Panc1 (cell line): ENCODE data around the gene GRHL3. TPM values are rescaled to one million over a fixed set of nuclear protein-coding genes. Genes with fewer than 3 reads are reported as not detected.

ENCODE experiments used
- ATAC-seq: fragments of 200-7000 bp; cut with Tn5 transposase; 2 replicates; pipeline ENCODE4 v1.9.1; 2020; ENCODE audit warnings: mild to moderate bottlenecking, moderate library complexity
- BruUV-seq: library from RNA; stranded (reverse); fragments of 400-500 nt; replicated peaks from 2 replicates; lab custom pipeline; 2021; lab: Mats Ljungman, UMichigan
- CTCF ChIA-PET: fragments of 300-600 bp; sonication (Branson Sonifier 250); formaldehyde crosslinking; loops from one replicate; lab custom pipeline; 2022; ENCODE audit warnings: antibody characterized with exemption; lab: Charles Lee
- POLR2A ChIA-PET: fragments of 300-600 bp; sonication (Branson Sonifier 250); formaldehyde crosslinking; loops from one replicate; lab custom pipeline; 2022; ENCODE audit warnings: antibody characterized with exemption; lab: Charles Lee
- DNase-seq: peaks from one replicate; pipeline ENCODE4 v3.0.0-alpha.2; 2010; ENCODE audit warnings: low read depth, low spot score
- H3K27ac ChIP-seq: 2 replicates; pipeline ENCODE4 v1.5.1; 2011; ENCODE audit warnings: mild to moderate bottlenecking, low read length, inconsistent platforms
- H3K27me3 ChIP-seq: fragments of 200-500 bp; sonication (Bioruptor generic); 2 replicates; pipeline ENCODE4 v1.6.0; 2014; ENCODE audit warnings: low read length, inconsistent platforms; ENCODE audit not compliant: control insufficient read depth, insufficient read depth
- H3K36me3 ChIP-seq: fragments of 200-500 bp; sonication (Bioruptor generic); 2 replicates; pipeline ENCODE4 v1.5.1; 2014; ENCODE audit warnings: inconsistent platforms, mild to moderate bottlenecking, low read length, moderate library complexity; ENCODE audit not compliant: control insufficient read depth, insufficient read depth
- H3K4me1 ChIP-seq: 2 replicates; pipeline ENCODE4 v1.5.1; 2011; ENCODE audit warnings: inconsistent platforms, mild to moderate bottlenecking, low read length, moderate library complexity; ENCODE audit not compliant: control insufficient read depth, insufficient read depth
- H3K4me3 ChIP-seq, 2 experiments: 2 replicates each; pipeline ENCODE4 v1.5.1; 2011 to 2012; ENCODE audit warnings: low read depth in 2 of 2, low read length in 2 of 2, mild to moderate bottlenecking in 2 of 2, inconsistent platforms in 1 of 2, moderate library complexity in 1 of 2
- H3K9me3 ChIP-seq: fragments of 200-500 bp; sonication (Bioruptor generic); 2 replicates; pipeline ENCODE4 v1.5.1; 2014; ENCODE audit warnings: low read depth, mild to moderate bottlenecking, inconsistent platforms, low read length, moderate library complexity; ENCODE audit not compliant: control insufficient read depth, insufficient read depth
- POLR2AphosphoS5 ChIP-seq: IDR thresholded peaks from 2 replicates; pipeline ENCODE4 v1.6.1; 2012; ENCODE audit warnings: mild to moderate bottlenecking, low read depth, low read length, moderate library complexity
- SIN3A ChIP-seq: IDR thresholded peaks from 2 replicates; pipeline ENCODE4 v1.6.1; 2012; ENCODE audit warnings: low read depth, mild to moderate bottlenecking, low read length, moderate library complexity, borderline replicate concordance; ENCODE audit not compliant: insufficient read depth
- TCF7L2 ChIP-seq: IDR thresholded peaks from 2 replicates; pipeline ENCODE4 v1.6.1; 2011; ENCODE audit warnings: mild to moderate bottlenecking, low read depth, low read length, inconsistent platforms
- in situ Hi-C: cut with HindIII; loops from 2 replicates; pipeline ENCODE4 v1.10.0; 2016; ENCODE audit warnings: low sequenced_read_pairs, low pct_unique_long_range_greater_than_20kb
- intact Hi-C: fragments of 100-400 bp; cut with micrococcal nuclease; formaldehyde crosslinking; loops from one replicate; pipeline ENCODE4 v1.10.0; 2022; ENCODE audit not compliant: unreplicated experiment
- total RNA-seq: library from RNA; stranded (reverse); gene quantifications from one replicate; pipeline ENCODE4 v1.2.1, GENCODE V29; 2021; ENCODE audit not compliant: unreplicated experiment
- TF ChIP-seq, protein P1 (sequence below): fragments of 450-650 bp; IDR thresholded peaks from 2 replicates; pipeline ENCODE4 v1.5.1; 2017; ENCODE audit warnings: mild to moderate bottlenecking
- TF ChIP-seq, protein P2 (sequence below), 2 experiments: IDR thresholded peaks; 2 replicates each; pipeline ENCODE4 v1.6.1; 2011 to 2012; ENCODE audit warnings: low read depth in 2 of 2, control low read depth in 1 of 2, low read length in 1 of 2, mild to moderate bottlenecking in 1 of 2, moderate library complexity in 1 of 2; ENCODE audit not compliant: insufficient read depth in 1 of 2

The GRHL3 gene
- total RNA-seq, 1 experiment from 2014 or later = 16.7 TPM

DNA sequence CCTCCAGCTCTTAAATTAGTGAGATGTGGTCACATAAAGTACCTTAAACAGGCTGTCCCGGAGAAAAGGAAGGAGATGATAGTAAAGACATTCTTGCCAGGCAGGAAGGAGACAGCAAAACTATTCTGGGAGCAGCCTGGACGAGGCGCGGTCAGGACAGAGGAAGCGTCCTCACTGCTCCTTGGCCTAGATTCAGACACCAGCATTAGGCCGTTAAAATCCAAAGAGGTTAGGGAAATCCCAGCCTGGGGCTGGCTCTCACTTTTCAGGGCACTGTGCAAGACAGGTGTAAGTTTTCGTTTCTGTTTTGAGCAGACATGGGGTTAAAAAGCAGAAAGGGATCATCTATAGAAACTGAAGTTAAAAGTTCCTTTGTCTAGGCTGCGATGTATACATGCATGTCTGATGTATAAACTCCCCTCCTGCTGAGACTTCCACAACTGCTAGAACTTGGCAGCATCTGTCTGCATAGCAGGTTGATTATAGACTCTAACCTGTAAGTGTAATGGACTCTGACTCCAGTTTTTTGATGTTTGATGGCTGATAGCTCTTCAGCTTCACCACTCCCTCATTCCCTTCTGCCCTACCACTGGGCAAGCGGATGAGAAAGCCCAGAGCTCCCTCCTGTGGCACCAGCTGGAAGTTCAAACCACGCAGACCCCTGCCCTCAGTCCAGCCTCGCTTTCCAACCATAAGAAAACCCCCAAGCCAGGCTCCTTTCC, 72.9 kb downstream of the GRHL3 start:
- in situ Hi-C loops = loop anchor here (5.0 to 10.0 kb wide), 2 partner anchors 195 to 243 kb away; no protein-coding TSS in a partner anchor
- CTCF ChIA-PET = interaction anchor here (0.5 to 4.3 kb wide), 19 partner anchors 20 to 1259 kb away, joined by 3 to 125 read pairs (median 3); partner anchors contain the start of gene GRHL3
- no peaks in the 10 kb centered on the region for H3K9me3 ChIP-seq
- DNase-seq (no peak), ATAC-seq (peak; percentile 91)
- TF ChIP-seq, protein P1, sequence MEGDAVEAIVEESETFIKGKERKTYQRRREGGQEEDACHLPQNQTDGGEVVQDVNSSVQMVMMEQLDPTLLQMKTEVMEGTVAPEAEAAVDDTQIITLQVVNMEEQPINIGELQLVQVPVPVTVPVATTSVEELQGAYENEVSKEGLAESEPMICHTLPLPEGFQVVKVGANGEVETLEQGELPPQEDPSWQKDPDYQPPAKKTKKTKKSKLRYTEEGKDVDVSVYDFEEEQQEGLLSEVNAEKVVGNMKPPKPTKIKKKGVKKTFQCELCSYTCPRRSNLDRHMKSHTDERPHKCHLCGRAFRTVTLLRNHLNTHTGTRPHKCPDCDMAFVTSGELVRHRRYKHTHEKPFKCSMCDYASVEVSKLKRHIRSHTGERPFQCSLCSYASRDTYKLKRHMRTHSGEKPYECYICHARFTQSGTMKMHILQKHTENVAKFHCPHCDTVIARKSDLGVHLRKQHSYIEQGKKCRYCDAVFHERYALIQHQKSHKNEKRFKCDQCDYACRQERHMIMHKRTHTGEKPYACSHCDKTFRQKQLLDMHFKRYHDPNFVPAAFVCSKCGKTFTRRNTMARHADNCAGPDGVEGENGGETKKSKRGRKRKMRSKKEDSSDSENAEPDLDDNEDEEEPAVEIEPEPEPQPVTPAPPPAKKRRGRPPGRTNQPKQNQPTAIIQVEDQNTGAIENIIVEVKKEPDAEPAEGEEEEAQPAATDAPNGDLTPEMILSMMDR = peak; percentile 91
- TF ChIP-seq POLR2AphosphoS5 (no peak), TCF7L2 (no peak), SIN3A (no peak)
- TF ChIP-seq, protein P2, sequence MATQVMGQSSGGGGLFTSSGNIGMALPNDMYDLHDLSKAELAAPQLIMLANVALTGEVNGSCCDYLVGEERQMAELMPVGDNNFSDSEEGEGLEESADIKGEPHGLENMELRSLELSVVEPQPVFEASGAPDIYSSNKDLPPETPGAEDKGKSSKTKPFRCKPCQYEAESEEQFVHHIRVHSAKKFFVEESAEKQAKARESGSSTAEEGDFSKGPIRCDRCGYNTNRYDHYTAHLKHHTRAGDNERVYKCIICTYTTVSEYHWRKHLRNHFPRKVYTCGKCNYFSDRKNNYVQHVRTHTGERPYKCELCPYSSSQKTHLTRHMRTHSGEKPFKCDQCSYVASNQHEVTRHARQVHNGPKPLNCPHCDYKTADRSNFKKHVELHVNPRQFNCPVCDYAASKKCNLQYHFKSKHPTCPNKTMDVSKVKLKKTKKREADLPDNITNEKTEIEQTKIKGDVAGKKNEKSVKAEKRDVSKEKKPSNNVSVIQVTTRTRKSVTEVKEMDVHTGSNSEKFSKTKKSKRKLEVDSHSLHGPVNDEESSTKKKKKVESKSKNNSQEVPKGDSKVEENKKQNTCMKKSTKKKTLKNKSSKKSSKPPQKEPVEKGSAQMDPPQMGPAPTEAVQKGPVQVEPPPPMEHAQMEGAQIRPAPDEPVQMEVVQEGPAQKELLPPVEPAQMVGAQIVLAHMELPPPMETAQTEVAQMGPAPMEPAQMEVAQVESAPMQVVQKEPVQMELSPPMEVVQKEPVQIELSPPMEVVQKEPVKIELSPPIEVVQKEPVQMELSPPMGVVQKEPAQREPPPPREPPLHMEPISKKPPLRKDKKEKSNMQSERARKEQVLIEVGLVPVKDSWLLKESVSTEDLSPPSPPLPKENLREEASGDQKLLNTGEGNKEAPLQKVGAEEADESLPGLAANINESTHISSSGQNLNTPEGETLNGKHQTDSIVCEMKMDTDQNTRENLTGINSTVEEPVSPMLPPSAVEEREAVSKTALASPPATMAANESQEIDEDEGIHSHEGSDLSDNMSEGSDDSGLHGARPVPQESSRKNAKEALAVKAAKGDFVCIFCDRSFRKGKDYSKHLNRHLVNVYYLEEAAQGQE (IDR thresholded peaks at IDR 0.05; ENCODE audit: insufficient read depth in 1 of 2, low read depth in 2 of 2, low read length in 1 of 2) = no peak
- no peaks in the 10 kb centered on the region for H3K27me3 ChIP-seq
- H3K36me3 ChIP-seq = no peaks in the 10 kb centered on the region
- H3K4me3 ChIP-seq = peak overlapping the region in 1 of 2 experiments; percentile 12; a peak in 2 of 4 replicates
- H3K4me1 ChIP-seq = peaks cover 22% of the 10 kb centered on the region
- POLR2A ChIA-PET = interaction anchor here (0.6 to 1.0 kb wide), 2 partner anchors 27 to 191 kb away, joined by 4 to 11 read pairs; no protein-coding TSS in a partner anchor
- no TSS peak for BruUV-seq
- peak overlapping the region; percentile 70 for H3K27ac ChIP-seq
- intact Hi-C loops = loop anchor here (1.0 to 5.0 kb wide), 4 partner anchors 75 to 320 kb away; no protein-coding TSS in a partner anchor

DNA sequence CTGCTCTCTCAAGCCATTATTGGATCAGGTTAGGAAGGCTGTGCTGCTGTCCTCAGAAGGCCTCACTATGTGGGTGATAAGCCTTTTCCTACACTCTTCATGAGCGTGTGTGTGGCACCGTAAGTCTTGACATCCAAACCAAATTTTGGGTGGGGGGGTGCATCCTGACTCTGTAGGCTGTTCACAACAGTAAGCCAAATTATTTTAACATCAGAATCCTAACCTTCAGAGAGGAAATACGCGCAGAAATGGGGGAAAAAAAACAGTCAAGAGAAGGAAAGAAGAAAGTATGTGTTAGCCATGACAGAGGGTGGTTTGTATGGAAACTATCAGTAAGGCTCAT, 73.4 kb downstream of the GRHL3 start:
- TF ChIP-seq, protein P1 = peak; percentile 68
- no peak for TF ChIP-seq SIN3A
- no peak overlapping the region for H3K4me3 ChIP-seq
- no peak for DNase-seq
- CTCF ChIA-PET = interaction anchor here (0.7 to 4.3 kb wide), 10 partner anchors 67 to 243 kb away, joined by 3 to 125 read pairs (median 4); no protein-coding TSS in a partner anchor
- intact Hi-C loops = loop anchor here (5.0 kb wide), 1 partner anchor 320 kb away; no protein-coding TSS in a partner anchor
- peak; percentile 22; the same call in 1 of the 2 replicates for ATAC-seq
- H3K4me1 ChIP-seq = peaks cover 22% of the 10 kb centered on the region
- no peaks in the 10 kb centered on the region for H3K36me3 ChIP-seq
- H3K9me3 ChIP-seq = no peaks in the 10 kb centered on the region
- H3K27me3 ChIP-seq = no peaks in the 10 kb centered on the region
- BruUV-seq = no TSS peak
- POLR2A ChIA-PET = no interaction called here
- in situ Hi-C loops = loop anchor here (5.0 to 10.0 kb wide), 2 partner anchors 195 to 242 kb away; no protein-coding TSS in a partner anchor
- no peak overlapping the region; the same call in 1 of the 2 replicates for H3K27ac ChIP-seq
